Gastrocnemius medialis (tissue), 4 donors: ENCODE data around the gene ARSI.

Experiments
- POLR2A ChIP-seq, 2 donors: fragments of 450-650 bp; IDR thresholded peaks; one replicate each; pipeline ENCODE4 v1.6.1; 2017; ENCODE audit warnings: antibody characterized with exemption in 2 of 2, mild to moderate bottlenecking in 2 of 2, moderate library complexity in 2 of 2
- TF ChIP-seq, protein P1 (sequence below), 5 experiments: fragments of 450-650 bp in 3 of 5; fragments of 200-600 bp in 2 of 5; sonication (generic) in 2 of 5; IDR thresholded peaks in 4 of 5; conservative IDR thresholded peaks in 1 of 5; 1 replicate in 4 of 5; 2 replicates in 1 of 5; pipeline ENCODE4 v1.5.1; 2016 to 2019; ENCODE audit warnings: antibody characterized with exemption in 5 of 5, mild to moderate bottlenecking in 3 of 5, moderate library complexity in 3 of 5

DNA sequence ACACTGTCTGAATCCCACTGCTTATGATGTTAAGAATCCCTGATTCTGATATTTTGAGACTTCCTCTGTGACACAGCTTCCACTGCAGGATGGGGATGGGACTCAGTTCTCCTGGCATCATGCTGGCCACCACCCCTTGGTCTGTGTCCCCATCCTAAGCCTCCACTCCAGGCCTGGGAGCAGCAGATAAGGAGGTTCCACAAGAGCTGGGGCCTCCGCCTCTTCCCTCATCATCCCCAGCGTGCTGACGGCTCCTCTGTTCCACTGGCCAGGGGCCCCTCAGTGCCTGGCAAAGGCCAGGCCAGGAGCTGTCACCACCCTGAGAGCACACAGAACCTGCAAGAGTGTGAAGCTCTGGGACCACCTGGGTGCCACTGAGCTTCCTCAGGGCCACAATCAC is 53.8 kb downstream of the ARSI start:
- TF ChIP-seq, protein P1, sequence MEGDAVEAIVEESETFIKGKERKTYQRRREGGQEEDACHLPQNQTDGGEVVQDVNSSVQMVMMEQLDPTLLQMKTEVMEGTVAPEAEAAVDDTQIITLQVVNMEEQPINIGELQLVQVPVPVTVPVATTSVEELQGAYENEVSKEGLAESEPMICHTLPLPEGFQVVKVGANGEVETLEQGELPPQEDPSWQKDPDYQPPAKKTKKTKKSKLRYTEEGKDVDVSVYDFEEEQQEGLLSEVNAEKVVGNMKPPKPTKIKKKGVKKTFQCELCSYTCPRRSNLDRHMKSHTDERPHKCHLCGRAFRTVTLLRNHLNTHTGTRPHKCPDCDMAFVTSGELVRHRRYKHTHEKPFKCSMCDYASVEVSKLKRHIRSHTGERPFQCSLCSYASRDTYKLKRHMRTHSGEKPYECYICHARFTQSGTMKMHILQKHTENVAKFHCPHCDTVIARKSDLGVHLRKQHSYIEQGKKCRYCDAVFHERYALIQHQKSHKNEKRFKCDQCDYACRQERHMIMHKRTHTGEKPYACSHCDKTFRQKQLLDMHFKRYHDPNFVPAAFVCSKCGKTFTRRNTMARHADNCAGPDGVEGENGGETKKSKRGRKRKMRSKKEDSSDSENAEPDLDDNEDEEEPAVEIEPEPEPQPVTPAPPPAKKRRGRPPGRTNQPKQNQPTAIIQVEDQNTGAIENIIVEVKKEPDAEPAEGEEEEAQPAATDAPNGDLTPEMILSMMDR (IDR thresholded peaks at IDR 0.05 in 4 of 5, conservative IDR thresholded peaks at IDR 0.05 in 1 of 5): no peak
- no peak for TF ChIP-seq POLR2A (IDR thresholded peaks at IDR 0.05)
